HepG2 (cell line): Measurements from ENCODE around the gene AK9. TPM values are rescaled to one million over a fixed set of nuclear protein-coding genes. Genes with fewer than 3 reads are reported as not detected.

Experiments
- ATAC-seq: fragments of 200-7000 bp; cut with Tn5 transposase; 3 replicates; pipeline ENCODE4 v1.9.1; 2020; ENCODE audit warnings: mild to moderate bottlenecking, moderate library complexity
- BruUV-seq: library from RNA; stranded (reverse); fragments of 400-500 nt; replicated peaks from 2 replicates; lab custom pipeline; 2021; lab: Mats Ljungman, UMichigan
- CTCF ChIA-PET: fragments of 300-600 bp; formaldehyde crosslinking; extraction: SDS; loops from one replicate; lab custom pipeline; 2021; ENCODE audit warnings: low total read pairs, inconsistent platforms, low intra/inter-chr PET ratio; lab: Yijun Ruan, JAX
- POLR2A ChIA-PET: fragments of 350-600 bp; sonication (Branson Sonifier 250); formaldehyde crosslinking; loops from one replicate; lab custom pipeline; 2020; ENCODE audit warnings: antibody characterized with exemption, inconsistent platforms; lab: Yijun Ruan, JAX
- DNase-seq: peaks from one replicate; pipeline ENCODE4 v3.0.0-alpha.2; 2015; ENCODE audit warnings: low spot score
- FAIRE-seq: peaks from 3 replicates; lab custom pipeline; 2011; peaks lifted over from hg19 to GRCh38; lab: Jason Lieb, UNC
- H2AFZ ChIP-seq: one replicate; pipeline ENCODE4 v1.6.1; 2011; ENCODE audit warnings: low read length, inconsistent platforms
- H3K27ac ChIP-seq: fragments of 300-600 bp; 3 replicates; pipeline ENCODE4 v1.8.0; 2011; ENCODE audit warnings: mixed run types, mild to moderate bottlenecking, mixed read lengths, low read length, inconsistent platforms; ENCODE audit not compliant: insufficient read depth; ENCODE audit errors: extremely low read length
- H3K27me3 ChIP-seq, 2 experiments: fragments of 200-600 bp in 1 of 2; 2 replicates in 1 of 2; 3 replicates in 1 of 2; pipeline versions ENCODE4 v1.6.0 to v1.8.0; 2011; ENCODE audit warnings: low read length in 2 of 2, mild to moderate bottlenecking in 2 of 2, moderate library complexity in 2 of 2, inconsistent platforms in 1 of 2; ENCODE audit not compliant: insufficient read depth in 2 of 2, control insufficient read depth in 1 of 2
- H3K36me3 ChIP-seq, 2 experiments: fragments of 200-600 bp in 1 of 2; replicated peaks in 1 of 2; 2 replicates in 1 of 2; 3 replicates in 1 of 2; pipeline versions ENCODE4 v1.5.1 to v1.8.0; 2011; ENCODE audit warnings: low read length in 2 of 2, inconsistent platforms in 1 of 2; ENCODE audit not compliant: insufficient read depth in 2 of 2, control insufficient read depth in 1 of 2
- H3K4me1 ChIP-seq: 2 replicates; pipeline ENCODE4 v1.5.1; 2012; ENCODE audit warnings: low read length, inconsistent platforms; ENCODE audit not compliant: insufficient read depth
- H3K4me2 ChIP-seq: 2 replicates; pipeline ENCODE4 v1.6.0; 2011; ENCODE audit warnings: low read depth, low read length, inconsistent platforms
- H3K4me3 ChIP-seq, 3 experiments: fragments of 200-600 bp in 1 of 3; sonication (generic), shearing (Covaris generic) in 1 of 3; replicated peaks in 1 of 3; 2 replicates each; pipeline ENCODE4 v1.5.1; 2011 to 2016; ENCODE audit warnings: low read length in 3 of 3, inconsistent platforms in 2 of 3, low read depth in 2 of 3, mild to moderate bottlenecking in 2 of 3, control low read depth in 1 of 3, mixed read lengths in 1 of 3; ENCODE audit not compliant: insufficient read depth in 1 of 3
- H3K79me2 ChIP-seq: one replicate; pipeline ENCODE4 v1.6.1; 2011; ENCODE audit warnings: low read length, inconsistent platforms; ENCODE audit not compliant: insufficient read depth
- H3K9ac ChIP-seq: 2 replicates; pipeline ENCODE4 v1.6.0; 2011; ENCODE audit warnings: mild to moderate bottlenecking, low read depth, low read length, inconsistent platforms; ENCODE audit not compliant: insufficient read depth
- H3K9me3 ChIP-seq: 2 replicates; pipeline ENCODE4 v1.5.1; 2012; ENCODE audit warnings: mild to moderate bottlenecking, low read length
- H4K20me1 ChIP-seq: 2 replicates; pipeline ENCODE4 v1.6.0; 2011; ENCODE audit warnings: inconsistent platforms, mild to moderate bottlenecking, low read length, moderate library complexity; ENCODE audit not compliant: insufficient read depth
- AGO2 ChIP-seq: fragments of 200-400 bp; formaldehyde crosslinking; optimal IDR thresholded peaks from 2 replicates; pipeline ENCODE3; 2017; ENCODE audit warnings: mild to moderate bottlenecking, low read depth, low read length, moderate library complexity
- NR2F2 ChIP-seq: IDR thresholded peaks from 2 replicates; pipeline ENCODE4 v1.6.1; 2012; ENCODE audit warnings: low read depth, inconsistent platforms, borderline replicate concordance
- ZNF124 ChIP-seq: sonication (generic); formaldehyde crosslinking; IDR thresholded peaks from 2 replicates; pipeline ENCODE4 v1.4.0; 2020; ENCODE audit warnings: missing genetic modification reagents
- ZNF280B ChIP-seq: sonication (generic); formaldehyde crosslinking; IDR thresholded peaks from 2 replicates; pipeline ENCODE4 v1.5.0; 2020; ENCODE audit warnings: missing genetic modification reagents, mild to moderate bottlenecking, borderline replicate concordance
- WGBS: methylation state at CpG from one replicate; pipeline ENCODE4 v1.1.6; 2017; ENCODE audit warnings: low lambda C conversion rate; 5-methylcytosine and 5-hydroxymethylcytosine counted together
- in situ Hi-C: cut with HindIII; loops from 2 replicates; pipeline ENCODE4 v1.10.0; 2017; ENCODE audit warnings: low pct_unique_long_range_greater_than_20kb; ENCODE audit not compliant: extremely low pct_ligation_motif_present
- intact Hi-C: fragments of 100-400 bp; cut with micrococcal nuclease; formaldehyde crosslinking; loops from one replicate; pipeline ENCODE4 v1.10.0; 2022; ENCODE audit not compliant: unreplicated experiment
- polyA plus RNA-seq, 8 experiments: library from polyadenylated mRNA; depleted of rRNA in 3 of 8; stranded (reverse) in 7 of 8; unstranded in 1 of 8; fragments of >200 nt; fragmentation: Illumina TruSeq in 4 of 8; extraction: Trizol in 4 of 8; gene quantifications; 2 replicates each; pipeline versions ENCODE4 v1.2.1 to v1.2.3, GENCODE V29; 2011 to 2016; ENCODE audit warnings: low read depth in 4 of 8, missing spikeins in 1 of 8, mixed read lengths in 1 of 8; ENCODE audit not compliant: insufficient read depth in 1 of 8
- total RNA-seq, 5 experiments: library from RNA; depleted of rRNA; stranded (reverse); fragments of >200 nt; fragmentation: Illumina TruSeq; extraction: Trizol; gene quantifications; 2 replicates each; pipeline ENCODE4 v1.2.3, GENCODE V29; 2016; ENCODE audit warnings: low read depth in 1 of 5

Gene AK9
- total and polyA plus RNA-seq, 2 of the 13 experiments (the other 11 are each of a cell fraction or from before 2014, with no cell fraction given) = 3.2 to 4.8 TPM

GRCh38 chr6:109447087-109447486, 243.9 kb downstream of the AK9 start:
- Histone ChIP-seq H3K4me2 (no peak overlapping the region), H3K79me2 (no peaks in the 10 kb centered on the region), H3K4me1 (peaks cover 6% of the 10 kb centered on the region), H3K27ac (no peak overlapping the region), H2AFZ (no peak overlapping the region), H3K27me3 (no peaks in the 10 kb centered on the region), H3K36me3 (peaks cover 2 to 10% of the 10 kb centered on the region in 2 experiments; a peak in 3 of 5 replicates), H4K20me1 (no peaks in the 10 kb centered on the region), H3K9me3 (no peaks in the 10 kb centered on the region), H3K4me3 (no peak overlapping the region), H3K9ac (no peak overlapping the region)
- in situ Hi-C loops = no loop called here
- no peak for DNase-seq
- intact Hi-C loops = no loop called here
- ChIA-PET POLR2A (interaction anchor here (1.0 kb wide), 1 partner anchor 63 kb away, joined by 3 read pairs; no protein-coding TSS in a partner anchor), CTCF (no interaction called here)
- WGBS = 92% methylated on average over 6 of the region's 10 CpGs
- ATAC-seq = no peak
- no peak for FAIRE-seq
- TF ChIP-seq AGO2 (peak; percentile 38), ZNF124 (no peak)
- no TSS peak for BruUV-seq

- no peak overlapping the region for H3K4me2 ChIP-seq
- WGBS = 93% methylated on average over 8 of the region's 8 CpGs
- FAIRE-seq = no peak
Measured at GRCh38 chr6:109446541-109446940, 244.5 kb downstream of the AK9 start.

More at GRCh38 chr6:109446541-109446940, 244.5 kb downstream of the AK9 start:
- ChIA-PET CTCF (no interaction called here), POLR2A (interaction anchor here (1.0 kb wide), 1 partner anchor 63 kb away, joined by 3 read pairs; no protein-coding TSS in a partner anchor)
- ATAC-seq (no peak), DNase-seq (no peak)
- no TSS peak for BruUV-seq
- no peak for TF ChIP-seq NR2F2
- TF ChIP-seq ZNF280B (CRISPR knock-in tag) = no peak
- Histone ChIP-seq H3K79me2 (peaks cover 5% of the 10 kb centered on the region), H3K27me3 (no peaks in the 10 kb centered on the region), H3K36me3 (peaks cover 2 to 10% of the 10 kb centered on the region in 2 experiments; a peak in 3 of 5 replicates), H3K9ac (no peak overlapping the region), H3K4me3 (no peak overlapping the region), H4K20me1 (no peaks in the 10 kb centered on the region), H3K4me1 (peaks cover 11% of the 10 kb centered on the region), H2AFZ (no peak overlapping the region), H3K27ac (no peak overlapping the region), H3K9me3 (no peaks in the 10 kb centered on the region)
- in situ Hi-C loops = no loop called here
- intact Hi-C loops = no loop called here
